Esophagus (tissue), 2 donors: ENCODE measurements around the gene RUNX1. TPM values are rescaled to one million over a fixed set of nuclear protein-coding genes. Genes with fewer than 3 reads are reported as not detected.

ENCODE experiments used
- H3K27ac ChIP-seq, 2 donors: one replicate each; pipeline ENCODE4 v1.5.1; 2013; ENCODE audit warnings: low read depth in 2 of 2, mild to moderate bottlenecking in 2 of 2, inconsistent platforms in 1 of 2, low read length in 1 of 2, moderate library complexity in 1 of 2
- H3K27me3 ChIP-seq, 2 donors: one replicate each; pipeline ENCODE4 v1.6.1; 2013; ENCODE audit warnings: low read length in 2 of 2, control low read depth in 1 of 2, mild to moderate bottlenecking in 1 of 2; ENCODE audit not compliant: insufficient read depth in 2 of 2, control insufficient read depth in 1 of 2
- H3K36me3 ChIP-seq, 2 donors: one replicate each; pipeline ENCODE4 v1.6.1; 2013; ENCODE audit warnings: low read length in 1 of 2; ENCODE audit not compliant: control insufficient read depth in 2 of 2, insufficient read depth in 2 of 2
- H3K4me1 ChIP-seq, 2 donors: one replicate each; pipeline ENCODE4 v1.6.1; 2013; ENCODE audit warnings: low read length in 1 of 2; ENCODE audit not compliant: control insufficient read depth in 2 of 2, insufficient read depth in 2 of 2
- H3K4me3 ChIP-seq, 2 donors: one replicate each; pipeline ENCODE4 v1.5.1; 2013; ENCODE audit warnings: low read length in 2 of 2, mild to moderate bottlenecking in 2 of 2, low read depth in 1 of 2, moderate library complexity in 1 of 2
- H3K9me3 ChIP-seq, 2 donors: one replicate each; pipeline ENCODE4 v1.6.1; 2013; ENCODE audit warnings: mild to moderate bottlenecking in 2 of 2, low read depth in 1 of 2, low read length in 1 of 2, moderate library complexity in 1 of 2; ENCODE audit not compliant: control insufficient read depth in 2 of 2, insufficient read depth in 1 of 2
- WGBS, 2 donors: extraction: QIAGEN DNeasy Blood & Tissue Kit; methylation state at CpG; one replicate each; pipeline ENCODE4 v1.1.7; 2013; 5-methylcytosine and 5-hydroxymethylcytosine counted together
- polyA plus RNA-seq, 2 donors: library from polyadenylated mRNA; stranded (reverse); fragments of 200-250 nt; gene quantifications; one replicate each; pipeline ENCODE4 v1.2.3, GENCODE V29; 2013
- donor health status: healthy with polysubstance abuse.
- donor health status: Bipolar disorder and iron deficiency.

Gene RUNX1
- polyA plus RNA-seq, 2 donors, result 4.4 to 6.4 TPM

DNA sequence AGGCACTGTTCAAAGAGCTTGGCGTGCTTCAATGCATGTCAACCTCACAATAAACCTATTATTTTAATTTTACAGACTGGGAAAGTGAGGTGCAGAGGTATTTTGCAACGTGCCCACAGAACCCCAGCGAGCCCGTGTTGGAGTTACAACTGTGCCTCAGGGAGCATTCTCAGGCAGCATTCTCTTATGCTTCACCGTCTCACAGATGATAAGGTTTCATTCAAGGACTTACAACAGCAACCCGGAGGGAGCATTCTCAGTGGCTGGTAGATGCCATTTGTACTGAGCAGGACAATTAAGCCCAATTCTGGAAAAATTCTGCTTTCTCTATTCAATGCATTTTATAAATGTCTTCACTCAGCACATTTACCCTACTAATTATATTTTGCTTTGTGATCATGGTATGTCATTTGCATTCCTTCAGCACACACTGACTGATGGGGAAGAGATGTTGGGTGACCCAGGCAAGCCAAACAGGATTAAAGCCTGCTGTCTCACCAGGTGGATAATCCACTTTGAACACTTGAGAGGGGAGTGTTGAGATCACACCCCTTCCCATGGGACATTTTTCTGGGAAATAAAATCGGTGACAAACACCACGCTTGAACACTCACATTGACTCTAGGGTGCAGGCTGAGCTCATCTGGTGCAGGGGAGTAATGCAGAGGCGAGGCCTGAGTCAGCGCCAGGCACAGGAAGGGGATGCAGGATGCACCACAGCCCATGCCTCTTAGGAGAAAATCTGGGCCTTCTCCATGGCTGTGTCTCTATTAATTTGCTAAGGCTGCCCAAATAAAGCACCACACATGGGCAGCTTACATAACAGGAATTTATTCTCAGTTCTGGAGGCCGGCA lies 266.4 kb downstream of the RUNX1 start:
- WGBS, 2 donors, result 81 to 82% methylated on average over 11 of the region's 11 CpGs
- Histone ChIP-seq H3K27me3 (no peaks in the 10 kb centered on the region), H3K27ac (no peak overlapping the region), H3K4me3 (no peak overlapping the region), H3K36me3 (no peaks in the 10 kb centered on the region), H3K4me1 (peaks cover 0 to 2% of the 10 kb centered on the region in 2 donors), H3K9me3 (peaks cover 0 to 3% of the 10 kb centered on the region in 2 donors)

- H3K36me3 ChIP-seq, result no peaks in the 10 kb centered on the region
- H3K4me3 ChIP-seq, result no peak overlapping the region
- WGBS, 2 donors, result 71 to 86% methylated on average over 7 of the region's 7 CpGs
- no peaks in the 10 kb centered on the region for H3K27me3 ChIP-seq
- H3K27ac ChIP-seq, result no peak overlapping the region
- H3K4me1 ChIP-seq, result peaks cover 0 to 2% of the 10 kb centered on the region in 2 donors
- H3K9me3 ChIP-seq, result peaks cover 0 to 3% of the 10 kb centered on the region in 2 donors
Observed at GRCh38 chr21:34781526-34781925, 267.6 kb downstream of the RUNX1 start.

DNA sequence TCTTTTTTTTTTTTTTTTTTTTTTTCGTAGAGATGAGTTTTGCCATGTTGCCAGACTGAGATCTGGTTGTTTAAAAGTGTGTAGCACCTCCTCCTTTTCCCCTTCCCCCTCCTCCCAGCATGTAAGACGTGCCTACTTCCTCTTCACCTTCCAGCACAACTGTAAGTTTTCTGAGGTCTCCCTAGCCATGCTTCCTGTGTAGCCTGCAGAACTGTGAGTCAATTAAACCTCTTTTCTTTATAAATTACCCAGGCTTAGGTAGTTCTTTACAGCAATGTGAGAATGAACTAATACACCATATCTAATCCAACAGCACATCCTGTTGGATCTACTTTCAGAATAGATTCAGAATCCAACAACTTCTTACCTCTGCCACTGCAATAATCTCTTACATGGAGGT lies 269.2 kb downstream of the RUNX1 start:
- Histone ChIP-seq H3K27me3 (no peaks in the 10 kb centered on the region), H3K27ac (no peak overlapping the region), H3K4me1 (peaks cover 0 to 2% of the 10 kb centered on the region in 2 donors), H3K9me3 (peaks cover 0 to 3% of the 10 kb centered on the region in 2 donors), H3K36me3 (no peaks in the 10 kb centered on the region), H3K4me3 (no peak overlapping the region)
- 27 to 32% methylated on average over 2 of the region's 2 CpGs for WGBS, 2 donors

- WGBS, 2 donors, result 88 to 90% methylated on average over 7 of the region's 7 CpGs
Observed at GRCh38 chr21:34775793-34776192, 273.3 kb downstream of the RUNX1 start.

DNA sequence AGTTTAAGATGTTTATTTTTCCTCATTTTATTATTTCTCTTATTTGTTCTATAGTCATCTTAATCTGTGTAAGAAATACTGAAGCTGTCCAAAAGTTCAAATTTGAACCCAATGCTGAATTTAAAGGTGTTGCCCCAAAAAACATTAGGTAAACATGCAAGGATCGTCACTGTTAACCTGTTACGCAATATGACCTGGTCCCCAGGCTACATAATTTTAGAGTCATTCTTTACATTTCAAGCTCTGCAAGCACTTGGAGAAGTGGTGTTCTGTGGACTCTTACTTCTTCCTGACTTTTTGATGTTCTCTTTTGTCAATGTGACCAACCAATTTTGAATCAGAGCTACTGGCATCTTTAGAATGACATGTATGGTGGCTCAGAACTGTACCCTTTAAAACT lies 274.4 kb downstream of the RUNX1 start:
- no peaks in the 10 kb centered on the region for H3K9me3 ChIP-seq
- H3K4me1 ChIP-seq, result no peaks in the 10 kb centered on the region
- WGBS, 2 donors, result 62 to 67% methylated on average over 2 of the region's 2 CpGs
- no peak overlapping the region for H3K27ac ChIP-seq
- no peaks in the 10 kb centered on the region for H3K36me3 ChIP-seq
- no peak overlapping the region for H3K4me3 ChIP-seq
- no peaks in the 10 kb centered on the region for H3K27me3 ChIP-seq

More at GRCh38 chr21:34775793-34776192, 273.3 kb downstream of the RUNX1 start:
- Histone ChIP-seq H3K27ac (no peak overlapping the region), H3K9me3 (peaks cover 0 to 3% of the 10 kb centered on the region in 2 donors), H3K27me3 (no peaks in the 10 kb centered on the region), H3K4me1 (no peaks in the 10 kb centered on the region), H3K4me3 (no peak overlapping the region), H3K36me3 (no peaks in the 10 kb centered on the region)

DNA sequence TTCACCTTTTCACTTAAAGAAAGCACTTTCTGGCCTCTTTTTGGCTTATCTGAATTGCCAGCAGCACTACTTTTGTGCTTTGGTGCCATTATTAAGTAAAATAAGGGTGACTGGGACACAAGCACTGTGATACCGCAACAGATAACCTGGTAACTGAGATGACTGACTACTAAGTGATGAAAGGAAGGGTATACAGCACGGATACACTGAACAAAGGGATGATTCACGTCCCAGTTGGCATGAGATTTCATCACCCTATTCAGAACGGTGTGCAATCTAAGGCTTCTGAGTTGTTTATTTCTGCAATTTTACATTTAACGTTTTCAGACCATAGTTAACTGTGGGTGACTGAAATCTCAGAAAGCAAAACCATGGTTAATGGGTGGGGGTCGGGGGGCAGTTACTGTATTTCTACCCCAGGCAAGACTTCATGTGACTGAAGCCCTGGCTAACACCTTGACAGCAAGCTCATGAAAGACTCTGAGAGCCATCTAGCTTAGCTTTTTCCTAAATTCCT lies 277.5 kb downstream of the RUNX1 start:
- no peak overlapping the region for H3K4me3 ChIP-seq
- no peaks in the 10 kb centered on the region for H3K4me1 ChIP-seq
- H3K9me3 ChIP-seq, result no peaks in the 10 kb centered on the region
- no peak overlapping the region for H3K27ac ChIP-seq
- H3K36me3 ChIP-seq, result no peaks in the 10 kb centered on the region
- H3K27me3 ChIP-seq, result no peaks in the 10 kb centered on the region
- WGBS, 2 donors, result 49 to 62% methylated on average over 6 of the region's 6 CpGs

DNA sequence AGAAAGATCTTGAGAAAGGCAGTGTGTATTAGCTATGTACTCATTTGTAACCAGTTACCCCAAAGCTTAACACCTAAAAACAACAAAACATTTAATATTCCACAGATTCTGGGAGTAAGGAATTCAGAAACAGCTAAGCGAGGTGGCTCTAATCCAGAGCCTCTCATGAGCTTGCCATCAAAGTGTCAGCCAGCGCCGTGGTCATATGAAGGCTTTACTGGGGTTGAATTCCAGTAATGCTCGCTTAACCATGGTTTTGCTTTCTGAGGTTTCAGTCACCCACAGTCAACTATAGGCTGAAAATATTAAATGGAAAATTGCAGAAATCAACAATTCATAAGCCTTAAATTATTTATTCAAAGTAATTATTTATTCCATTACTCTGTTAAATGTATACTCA lies 278.5 kb downstream of the RUNX1 start:
- H3K4me3 ChIP-seq, result no peak overlapping the region
- H3K9me3 ChIP-seq, result no peaks in the 10 kb centered on the region
- no peaks in the 10 kb centered on the region for H3K36me3 ChIP-seq
- no peaks in the 10 kb centered on the region for H3K4me1 ChIP-seq
- H3K27ac ChIP-seq, result no peak overlapping the region
- WGBS, 2 donors, result 80 to 84% methylated on average over 4 of the region's 4 CpGs
- H3K27me3 ChIP-seq, result no peaks in the 10 kb centered on the region

GRCh38 chr21:34768326-34768725 lies 280.8 kb downstream of the RUNX1 start:
- no peaks in the 10 kb centered on the region for H3K4me1 ChIP-seq
- WGBS, 2 donors, result 94 to 96% methylated on average over 3 of the region's 3 CpGs
- H3K4me3 ChIP-seq, result no peak overlapping the region
- no peak overlapping the region for H3K27ac ChIP-seq
- no peaks in the 10 kb centered on the region for H3K27me3 ChIP-seq
- H3K36me3 ChIP-seq, result no peaks in the 10 kb centered on the region
- H3K9me3 ChIP-seq, result no peaks in the 10 kb centered on the region

- no peak overlapping the region for H3K27ac ChIP-seq
- WGBS, 2 donors, result 82 to 85% methylated on average over 3 of the region's 3 CpGs
- H3K9me3 ChIP-seq, result no peaks in the 10 kb centered on the region
- no peaks in the 10 kb centered on the region for H3K36me3 ChIP-seq
- H3K27me3 ChIP-seq, result no peaks in the 10 kb centered on the region
- no peak overlapping the region for H3K4me3 ChIP-seq
- no peaks in the 10 kb centered on the region for H3K4me1 ChIP-seq
Observed at GRCh38 chr21:34766862-34767261, 282.2 kb downstream of the RUNX1 start.

- Histone ChIP-seq H3K4me1 (peaks cover 0 to 8% of the 10 kb centered on the region in 2 donors), H3K4me3 (no peak overlapping the region), H3K36me3 (no peaks in the 10 kb centered on the region), H3K27ac (no peak overlapping the region), H3K9me3 (no peaks in the 10 kb centered on the region), H3K27me3 (no peaks in the 10 kb centered on the region)
- 91 to 92% methylated on average over 4 of the region's 4 CpGs for WGBS, 2 donors
Observed at GRCh38 chr21:34765619-34766018, 283.5 kb downstream of the RUNX1 start.
